HepG2 (cell line): ENCODE data around the gene POP7. TPM values are rescaled to one million over a fixed set of nuclear protein-coding genes. Genes with fewer than 3 reads are reported as not detected.

Experiments used
- ATAD3A ChIP-seq: sonication (generic); formaldehyde crosslinking; IDR thresholded peaks from 2 replicates; pipeline ENCODE4 v1.4.0; 2020; ENCODE audit warnings: missing genetic modification reagents
- ATF1 ChIP-seq: IDR thresholded peaks from 2 replicates; pipeline ENCODE4 v1.6.1; 2016; ENCODE audit warnings: mild to moderate bottlenecking, control low read depth
- BRD4 ChIP-seq: sonication (generic); formaldehyde crosslinking; IDR thresholded peaks from 2 replicates; pipeline ENCODE4 v1.4.0; 2020; ENCODE audit warnings: missing genetic modification reagents
- CBX1 ChIP-seq: IDR thresholded peaks from one replicate; pipeline ENCODE4 v1.6.1; 2016; ENCODE audit warnings: antibody characterized with exemption, low read depth
- DBP ChIP-seq: sonication (generic); formaldehyde crosslinking; IDR thresholded peaks from 2 replicates; pipeline ENCODE4 v1.4.0; 2020; ENCODE audit warnings: missing genetic modification reagents; ENCODE audit errors: not compliant biosample characterization
- EP300 ChIP-seq, 3 experiments: sonication (generic) in 1 of 3; formaldehyde crosslinking in 1 of 3; IDR thresholded peaks; 2 replicates each; pipeline versions ENCODE4 v1.5.1 to v1.6.1; 2011 to 2020; ENCODE audit warnings: low read depth in 2 of 3, low read length in 2 of 3, borderline replicate concordance in 1 of 3, improper control_type of control experiment in 1 of 3, mild to moderate bottlenecking in 1 of 3, missing genetic modification reagents in 1 of 3, moderate library complexity in 1 of 3
- FOXP4 ChIP-seq: sonication (generic); formaldehyde crosslinking; IDR thresholded peaks from 2 replicates; pipeline ENCODE4 v1.4.0; 2020; ENCODE audit warnings: missing genetic modification reagents
- GABPB1 ChIP-seq: IDR thresholded peaks from 2 replicates; pipeline ENCODE4 v1.6.1; 2016; ENCODE audit warnings: mild to moderate bottlenecking, missing genetic modification reagents, moderate library complexity, missing compliant biosample characterization
- HES4 ChIP-seq: sonication (generic); formaldehyde crosslinking; IDR thresholded peaks from 2 replicates; pipeline ENCODE4 v1.9.0; 2021; ENCODE audit warnings: mild to moderate bottlenecking, missing genetic modification reagents, borderline replicate concordance
- HMG20A ChIP-seq: IDR thresholded peaks from 2 replicates; pipeline ENCODE4 v1.6.1; 2016; ENCODE audit warnings: borderline replicate concordance
- HMG20B ChIP-seq: conservative IDR thresholded peaks from 2 replicates; pipeline ENCODE4 v1.6.1; 2016; ENCODE audit warnings: missing genetic modification reagents, missing compliant biosample characterization
- MED13 ChIP-seq: sonication (generic); formaldehyde crosslinking; IDR thresholded peaks from 2 replicates; pipeline ENCODE4 v1.5.0; 2020; ENCODE audit warnings: missing genetic modification reagents
- SNAI1 ChIP-seq: sonication (generic); formaldehyde crosslinking; IDR thresholded peaks from 2 replicates; pipeline ENCODE4 v1.5.0; 2020; ENCODE audit warnings: mild to moderate bottlenecking, missing genetic modification reagents, borderline replicate concordance
- SP140L ChIP-seq: sonication (generic); formaldehyde crosslinking; IDR thresholded peaks from 2 replicates; pipeline ENCODE4 v1.4.0; 2020; ENCODE audit warnings: missing genetic modification reagents, borderline replicate concordance
- STAT5B ChIP-seq: sonication (generic); formaldehyde crosslinking; IDR thresholded peaks from 2 replicates; pipeline ENCODE4 v1.4.0; 2020; ENCODE audit warnings: missing genetic modification reagents
- SUZ12 ChIP-seq: fragments of 150-350 bp; IDR thresholded peaks from 2 replicates; pipeline ENCODE4 v1.6.1; 2014; ENCODE audit warnings: low read depth, low read length
- SYNCRIP ChIP-seq: fragments of 200-400 bp; formaldehyde crosslinking; IDR thresholded peaks from 2 replicates; pipeline ENCODE4 v1.6.1; 2018; ENCODE audit warnings: mild to moderate bottlenecking, low read depth, low read length; ENCODE audit not compliant: insufficient read depth
- THAP11 ChIP-seq: IDR thresholded peaks from 2 replicates; pipeline ENCODE4 v1.6.1; 2016; ENCODE audit warnings: missing biosample characterization, missing genetic modification reagents
- THYN1 ChIP-seq: sonication (generic); formaldehyde crosslinking; IDR thresholded peaks from 2 replicates; pipeline ENCODE4 v1.8.1; 2023; ENCODE audit warnings: low read depth, mild to moderate bottlenecking, moderate library complexity, missing genetic modification reagents, borderline replicate concordance
- ZBTB8A ChIP-seq: sonication (generic); formaldehyde crosslinking; IDR thresholded peaks from 2 replicates; pipeline ENCODE4 v1.4.0; 2020; ENCODE audit warnings: mild to moderate bottlenecking, low read depth, missing genetic modification reagents, borderline replicate concordance
- ZFP1 ChIP-seq: IDR thresholded peaks from 2 replicates; pipeline ENCODE4 v1.6.1; 2016
- ZKSCAN8 ChIP-seq: IDR thresholded peaks from 2 replicates; pipeline ENCODE4 v1.6.1; 2016; ENCODE audit warnings: borderline replicate concordance, missing genetic modification reagents, missing compliant biosample characterization
- ZNF205 ChIP-seq: IDR thresholded peaks from 2 replicates; pipeline ENCODE4 v1.6.1; 2018; ENCODE audit warnings: missing biosample characterization, missing genetic modification reagents
- ZNF484 ChIP-seq: sonication (generic); formaldehyde crosslinking; IDR thresholded peaks from 2 replicates; pipeline ENCODE4 v1.5.1; 2020; ENCODE audit warnings: mild to moderate bottlenecking, low read depth, missing genetic modification reagents, borderline replicate concordance
- ZNF703 ChIP-seq: sonication (generic); formaldehyde crosslinking; IDR thresholded peaks from 2 replicates; pipeline ENCODE4 v1.5.1; 2020; ENCODE audit warnings: missing genetic modification reagents, mild to moderate bottlenecking, moderate library complexity, borderline replicate concordance
- ZNF720 ChIP-seq: sonication (generic); formaldehyde crosslinking; IDR thresholded peaks from 2 replicates; pipeline ENCODE4 v1.4.0; 2020; ENCODE audit warnings: missing genetic modification reagents
- polyA plus RNA-seq, 8 experiments: library from polyadenylated mRNA; depleted of rRNA in 3 of 8; stranded (reverse) in 7 of 8; unstranded in 1 of 8; fragments of >200 nt; fragmentation: Illumina TruSeq in 4 of 8; extraction: Trizol in 4 of 8; gene quantifications; 2 replicates each; pipeline versions ENCODE4 v1.2.1 to v1.2.3, GENCODE V29; 2011 to 2016; ENCODE audit warnings: low read depth in 4 of 8, missing spikeins in 1 of 8, mixed read lengths in 1 of 8; ENCODE audit not compliant: insufficient read depth in 1 of 8
- total RNA-seq, 5 experiments: library from RNA; depleted of rRNA; stranded (reverse); fragments of >200 nt; fragmentation: Illumina TruSeq; extraction: Trizol; gene quantifications; 2 replicates each; pipeline ENCODE4 v1.2.3, GENCODE V29; 2016; ENCODE audit warnings: low read depth in 1 of 5
- TF ChIP-seq, protein P1 (sequence below): sonication (generic); formaldehyde crosslinking; IDR thresholded peaks from 2 replicates; pipeline ENCODE4 v1.5.0; 2020; ENCODE audit warnings: missing genetic modification reagents

POP7 gene
- total and polyA plus RNA-seq, 2 of the 13 experiments (the other 11 are each of a cell fraction or from before 2014, with no cell fraction given), result 63.9 to 91.1 TPM

- TF ChIP-seq BRD4 (peak; percentile 27; the same call in 1 of the 2 replicates), HMG20A (CRISPR knock-in tag) (no peak), THAP11 (no peak), ZBTB8A (no peak), CBX1 (no peak), ATF1 (no peak), ZNF703 (CRISPR knock-in tag) (no peak), MED13 (CRISPR knock-in tag) (no peak), HES4 (CRISPR knock-in tag) (no peak), DBP (CRISPR knock-in tag) (no peak), EP300 (IDR thresholded peaks at IDR 0.05; ENCODE audit: low read depth in 2 of 2, low read length in 2 of 2) (peak in 1 of 2 experiments; percentile 36; a peak in 1 of 4 replicates), EP300 (CRISPR knock-in tag; IDR thresholded peaks at IDR 0.05; ENCODE audit: borderline replicate concordance) (no peak), SUZ12 (no peak), SP140L (CRISPR knock-in tag) (no peak), THYN1 (CRISPR knock-in tag) (no peak), ZNF484 (CRISPR knock-in tag) (no peak), ZFP1 (no peak), GABPB1 (CRISPR knock-in tag) (peak; percentile 60), SYNCRIP (no peak), ZKSCAN8 (CRISPR knock-in tag) (no peak), FOXP4 (CRISPR knock-in tag) (peak; percentile 61; the same call in 1 of the 2 replicates), ATAD3A (CRISPR knock-in tag) (no peak), STAT5B (CRISPR knock-in tag) (no peak), SNAI1 (CRISPR knock-in tag) (no peak), ZNF720 (no peak), HMG20B (CRISPR knock-in tag) (no peak), ZNF205 (no peak)
- TF ChIP-seq, protein P1, sequence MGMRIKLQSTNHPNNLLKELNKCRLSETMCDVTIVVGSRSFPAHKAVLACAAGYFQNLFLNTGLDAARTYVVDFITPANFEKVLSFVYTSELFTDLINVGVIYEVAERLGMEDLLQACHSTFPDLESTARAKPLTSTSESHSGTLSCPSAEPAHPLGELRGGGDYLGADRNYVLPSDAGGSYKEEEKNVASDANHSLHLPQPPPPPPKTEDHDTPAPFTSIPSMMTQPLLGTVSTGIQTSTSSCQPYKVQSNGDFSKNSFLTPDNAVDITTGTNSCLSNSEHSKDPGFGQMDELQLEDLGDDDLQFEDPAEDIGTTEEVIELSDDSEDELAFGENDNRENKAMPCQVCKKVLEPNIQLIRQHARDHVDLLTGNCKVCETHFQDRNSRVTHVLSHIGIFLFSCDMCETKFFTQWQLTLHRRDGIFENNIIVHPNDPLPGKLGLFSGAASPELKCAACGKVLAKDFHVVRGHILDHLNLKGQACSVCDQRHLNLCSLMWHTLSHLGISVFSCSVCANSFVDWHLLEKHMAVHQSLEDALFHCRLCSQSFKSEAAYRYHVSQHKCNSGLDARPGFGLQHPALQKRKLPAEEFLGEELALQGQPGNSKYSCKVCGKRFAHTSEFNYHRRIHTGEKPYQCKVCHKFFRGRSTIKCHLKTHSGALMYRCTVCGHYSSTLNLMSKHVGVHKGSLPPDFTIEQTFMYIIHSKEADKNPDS (CRISPR knock-in tag), result no peak
Observed at GRCh38 chr7:100720671-100721504, 15.0 kb downstream of the POP7 start (continued).
